SH-SY5Y (cell line): ENCODE measurements around the gene EIF5.

Experiments
- GATA2 ChIP-seq: IDR thresholded peaks from 2 replicates; pipeline ENCODE4 v1.6.1; 2011; ENCODE audit warnings: mild to moderate bottlenecking, low read depth, low read length
- GATA3 ChIP-seq: IDR thresholded peaks from 2 replicates; pipeline ENCODE4 v1.6.1; 2011; ENCODE audit warnings: low read depth, mild to moderate bottlenecking, low read length, moderate library complexity

DNA sequence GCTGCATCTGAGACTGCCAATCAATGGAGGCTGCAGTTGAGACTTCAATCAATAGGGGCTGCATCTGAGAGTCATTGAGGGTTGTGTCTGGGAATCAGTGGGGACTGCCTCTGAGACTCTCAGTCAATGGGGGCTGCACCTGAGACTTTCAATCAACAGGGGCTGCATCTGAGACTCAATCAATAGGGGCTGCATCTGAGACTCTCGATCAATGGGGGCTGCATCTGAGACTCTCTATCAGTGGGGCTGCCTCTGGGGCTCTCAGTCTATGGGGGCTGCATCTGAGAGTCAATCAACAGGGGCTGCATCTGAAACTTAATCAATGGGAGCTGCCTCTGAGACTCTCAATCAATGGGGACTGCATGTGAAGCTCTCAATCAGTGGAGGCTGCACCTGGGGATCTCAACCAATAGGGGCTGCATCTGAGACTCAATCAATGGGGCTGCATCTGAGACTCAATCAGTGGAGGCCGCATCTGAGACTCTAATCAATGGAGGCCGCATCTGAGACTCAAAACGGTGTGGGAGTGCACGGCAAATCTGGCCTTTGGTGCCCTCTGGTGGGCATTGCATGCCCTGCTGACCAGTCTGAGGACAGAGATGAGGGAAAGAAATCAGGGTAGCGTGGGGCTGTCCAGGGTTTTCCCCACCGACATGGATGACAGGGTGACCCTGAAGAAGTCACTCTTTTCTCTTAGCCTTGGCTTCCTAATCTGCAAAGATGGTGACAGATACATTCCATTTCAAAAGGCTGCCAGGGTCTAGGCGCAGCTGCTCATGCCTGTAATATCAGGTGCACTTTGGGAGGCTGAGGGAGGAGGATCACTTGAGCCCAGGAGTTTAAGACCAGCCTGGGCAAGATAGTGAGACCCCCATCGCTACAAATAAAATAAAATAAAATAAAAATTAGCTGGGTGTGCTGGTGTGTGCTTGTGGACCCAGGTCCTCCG, 41.3 kb upstream of the EIF5 start:
- TF ChIP-seq GATA2, result no peak
- TF ChIP-seq GATA3, result no peak
